Neural progenitor cell (in vitro differentiated cells): ENCODE data around the gene RASL11B.

Source experiments
- CTCF ChIP-seq: fragments of 200-600 bp; sonication (generic); IDR thresholded peaks from 2 replicates; pipeline ENCODE4 v1.5.1; 2017; ENCODE audit warnings: antibody characterized with exemption, mild to moderate bottlenecking
- EZH2 ChIP-seq: fragments of 200-600 bp; sonication (generic); IDR thresholded peaks from 2 replicates; pipeline ENCODE4 v1.6.1; 2017; ENCODE audit warnings: antibody characterized with exemption, mild to moderate bottlenecking, moderate library complexity
- EZH2phosphoT487 ChIP-seq: fragments of 200-600 bp; sonication (generic); IDR thresholded peaks from 2 replicates; pipeline ENCODE4 v1.6.1; 2017; ENCODE audit warnings: antibody characterized with exemption

DNA sequence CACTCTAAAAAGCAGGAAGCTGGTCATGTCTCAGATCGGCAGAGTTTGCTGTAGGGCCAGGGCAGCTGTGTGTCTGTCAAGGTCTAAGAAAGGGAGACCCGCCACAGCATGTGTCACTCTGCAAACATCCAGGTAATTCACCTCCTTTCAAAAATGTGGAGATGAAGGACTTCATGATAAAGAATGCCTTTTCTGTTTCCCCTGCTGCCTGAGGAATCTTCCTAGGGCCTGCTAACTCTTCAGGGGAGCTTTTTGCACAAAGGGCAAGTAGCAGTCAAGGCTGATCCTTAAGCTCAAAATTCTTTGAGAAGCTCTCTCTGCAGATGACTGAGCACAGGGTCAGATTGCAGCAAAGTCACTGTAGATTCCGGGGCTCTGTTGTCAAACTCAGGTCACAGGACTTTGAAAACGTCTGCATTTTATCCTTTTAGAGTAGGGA is 21.1 kb downstream of the RASL11B start:
- no peak for TF ChIP-seq CTCF
- no peak for TF ChIP-seq EZH2
- no peak for TF ChIP-seq EZH2phosphoT487
